Mesenchymal stem cell (in vitro differentiated cells and primary cell): Measurements from ENCODE around the gene USP17L10. TPM values are rescaled to one million over a fixed set of nuclear protein-coding genes. Genes with fewer than 3 reads are reported as not detected.
"Not testable (repeated sequence)": the region's sequence is repeated elsewhere in the genome, so short reads cannot be mapped to it uniquely, and the experiment has no call there.

ENCODE experiments used
- DNase-seq: peaks from one replicate; pipeline ENCODE4 v3.0.0-alpha.2; 2013
- H2AFZ ChIP-seq: one replicate; pipeline ENCODE4 v1.6.1; 2013; ENCODE audit warnings: low read depth, mild to moderate bottlenecking, control low read depth, inconsistent platforms, low read length, moderate library complexity
- H2AK5ac ChIP-seq: 2 replicates; pipeline ENCODE4 v1.6.1; 2013; ENCODE audit warnings: low read length, moderate library complexity, mild to moderate bottlenecking, inconsistent platforms; ENCODE audit not compliant: severe bottlenecking
- H2BK120ac ChIP-seq: one replicate; pipeline ENCODE4 v1.6.1; 2013; ENCODE audit warnings: low read depth, mild to moderate bottlenecking, inconsistent platforms, low read length, moderate library complexity
- H2BK12ac ChIP-seq, 2 experiments: one replicate each; pipeline ENCODE4 v1.6.1; 2013; ENCODE audit warnings: inconsistent platforms in 2 of 2, low read length in 2 of 2, mild to moderate bottlenecking in 2 of 2, moderate library complexity in 2 of 2, control low read depth in 1 of 2
- H2BK15ac ChIP-seq: one replicate; pipeline ENCODE4 v1.6.1; 2013; ENCODE audit warnings: mild to moderate bottlenecking, low read depth, inconsistent platforms; ENCODE audit not compliant: poor library complexity, severe bottlenecking
- H2BK5ac ChIP-seq: 2 replicates; pipeline ENCODE4 v1.6.1; 2013; ENCODE audit warnings: low read depth, mild to moderate bottlenecking, low read length, control low read depth, inconsistent platforms; ENCODE audit not compliant: poor library complexity, severe bottlenecking
- H3K14ac ChIP-seq, 2 experiments: one replicate each; pipeline ENCODE4 v1.6.1; 2013; ENCODE audit warnings: inconsistent platforms in 2 of 2, low read length in 2 of 2, control low read depth in 1 of 2, mild to moderate bottlenecking in 1 of 2, moderate library complexity in 1 of 2
- H3K18ac ChIP-seq, 2 experiments: one replicate each; pipeline ENCODE4 v1.6.1; 2013; ENCODE audit warnings: inconsistent platforms in 2 of 2, low read length in 2 of 2, control low read depth in 1 of 2, low read depth in 1 of 2, mild to moderate bottlenecking in 1 of 2
- H3K23ac ChIP-seq, 2 experiments: one replicate each; pipeline ENCODE4 v1.6.1; 2013; ENCODE audit warnings: inconsistent platforms in 2 of 2, low read length in 2 of 2, mild to moderate bottlenecking in 2 of 2, moderate library complexity in 2 of 2, control low read depth in 1 of 2
- H3K27ac ChIP-seq: 2 replicates; pipeline ENCODE4 v1.5.1; 2013; ENCODE audit warnings: mild to moderate bottlenecking, moderate library complexity, low read length, control low read depth, inconsistent platforms; ENCODE audit not compliant: poor library complexity, severe bottlenecking
- H3K27me3 ChIP-seq, 2 experiments: 2 replicates each; pipeline versions ENCODE4 v1.6.1 to v1.7.0; 2013; ENCODE audit warnings: low read length in 2 of 2, mild to moderate bottlenecking in 2 of 2, moderate library complexity in 2 of 2, control low read depth in 1 of 2, inconsistent platforms in 1 of 2; ENCODE audit not compliant: control insufficient read depth in 1 of 2, insufficient read depth in 1 of 2
- H3K36me3 ChIP-seq, 2 experiments: 2 replicates each; pipeline versions ENCODE4 v1.6.1 to v1.7.0; 2013; ENCODE audit warnings: low read length in 2 of 2, control low read depth in 1 of 2, inconsistent platforms in 1 of 2, low read depth in 1 of 2, mild to moderate bottlenecking in 1 of 2; ENCODE audit not compliant: insufficient read depth in 2 of 2, control insufficient read depth in 1 of 2
- H3K4ac ChIP-seq, 2 experiments: one replicate each; pipeline ENCODE4 v1.6.1; 2013; ENCODE audit warnings: inconsistent platforms in 2 of 2, low read length in 2 of 2, mild to moderate bottlenecking in 2 of 2, moderate library complexity in 2 of 2, control low read depth in 1 of 2, low read depth in 1 of 2
- H3K4me1 ChIP-seq: 2 replicates; pipeline ENCODE4 v1.6.1; 2013; ENCODE audit warnings: low read depth, low read length, control low read depth; ENCODE audit not compliant: control insufficient read depth, insufficient read depth
- H3K4me2 ChIP-seq: 2 replicates; pipeline ENCODE4 v1.6.1; 2013; ENCODE audit warnings: low read length, mild to moderate bottlenecking, inconsistent platforms; ENCODE audit not compliant: poor library complexity, severe bottlenecking
- H3K4me3 ChIP-seq, 2 experiments: 2 replicates each; pipeline versions ENCODE4 v1.5.1 to v1.7.0; 2013; ENCODE audit warnings: low read length in 2 of 2, mild to moderate bottlenecking in 2 of 2, control low read depth in 1 of 2, low read depth in 1 of 2; ENCODE audit not compliant: insufficient read depth in 1 of 2
- H3K79me1 ChIP-seq: replicated peaks from 2 replicates; pipeline ENCODE4 v1.6.1; 2013; ENCODE audit warnings: mild to moderate bottlenecking, control low read depth, low read length, inconsistent platforms; ENCODE audit not compliant: poor library complexity, severe bottlenecking
- H3K9ac ChIP-seq: 2 replicates; pipeline ENCODE4 v1.7.0; 2013; ENCODE audit warnings: mild to moderate bottlenecking, low read length, moderate library complexity
- H3K9me3 ChIP-seq: 2 replicates; pipeline ENCODE4 v1.7.0; 2013; ENCODE audit warnings: mild to moderate bottlenecking, low read length; ENCODE audit not compliant: control insufficient read depth
- H4K8ac ChIP-seq: one replicate; pipeline ENCODE4 v1.6.1; 2013; ENCODE audit warnings: inconsistent platforms, mild to moderate bottlenecking, low read length, moderate library complexity
- H4K91ac ChIP-seq: one replicate; pipeline ENCODE4 v1.6.1; 2013; ENCODE audit warnings: mild to moderate bottlenecking, low read length, inconsistent platforms
- WGBS: methylation state at CpG from one replicate; pipeline ENCODE4 v1.1.7; 2013; ENCODE audit warnings: mixed read lengths; 5-methylcytosine and 5-hydroxymethylcytosine counted together
- polyA plus RNA-seq, 2 experiments: library from polyadenylated mRNA; stranded (reverse); fragments of 200-250 nt; gene quantifications; one replicate each; pipeline ENCODE4 v1.2.3, GENCODE V29; 2013

Gene USP17L10
- not detected for polyA plus RNA-seq (2013, experiment 1 of 2)
- polyA plus RNA-seq (2013, experiment 2 of 2): not detected

GRCh38 chr4:9210357-9210756, at the start of gene USP17L10:
Gene USP17L10, plus strand, starts transcription at chr4:9210657. Its CDS starts 0 bp downstream, at chr4:9210657.
- not testable (repeated sequence) for H2BK12ac ChIP-seq, H3K27me3 ChIP-seq, H2BK15ac ChIP-seq, H3K4ac ChIP-seq, H3K14ac ChIP-seq, H3K36me3 ChIP-seq, H2BK5ac ChIP-seq, H3K79me1 ChIP-seq, H3K4me3 ChIP-seq, H4K91ac ChIP-seq, H4K8ac ChIP-seq, H2AFZ ChIP-seq, DNase-seq, H3K9ac ChIP-seq, H3K27ac ChIP-seq, H2BK120ac ChIP-seq, H2AK5ac ChIP-seq, H3K4me1 ChIP-seq, H3K23ac ChIP-seq, H3K18ac ChIP-seq, H3K4me2 ChIP-seq, H3K9me3 ChIP-seq
- 100% methylated on average over 1 of the region's 13 CpGs for WGBS

- not testable (repeated sequence) for H3K27ac ChIP-seq, H2BK15ac ChIP-seq, H2BK120ac ChIP-seq, H3K23ac ChIP-seq, H2BK12ac ChIP-seq, H2BK5ac ChIP-seq, H3K79me1 ChIP-seq, H4K8ac ChIP-seq, H3K9me3 ChIP-seq, H3K36me3 ChIP-seq, H3K14ac ChIP-seq, H3K4me1 ChIP-seq, H3K4me2 ChIP-seq, H3K27me3 ChIP-seq, H4K91ac ChIP-seq, H3K4ac ChIP-seq, H3K4me3 ChIP-seq, H3K18ac ChIP-seq, H2AK5ac ChIP-seq, DNase-seq, H3K9ac ChIP-seq, H2AFZ ChIP-seq
- WGBS: 71% methylated on average over 2 of the region's 8 CpGs
These were observed 44.5 kb upstream of the USP17L10 start for GRCh38 chr4:9165990-9166389.

GRCh38 chr4:9169791-9170459, 40.5 kb upstream of the USP17L10 start, which contains the start of gene FAM90A26:
Gene FAM90A26, plus strand, starts transcription at chr4:9170409. Its CDS starts 2,764 bp downstream, at chr4:9173173.
- not testable (repeated sequence) for H4K8ac ChIP-seq, H4K91ac ChIP-seq, H3K4me3 ChIP-seq, H2AK5ac ChIP-seq, H3K9me3 ChIP-seq, H2BK120ac ChIP-seq, H2BK15ac ChIP-seq, H3K9ac ChIP-seq, H3K27me3 ChIP-seq, H3K4me2 ChIP-seq, H3K4ac ChIP-seq, DNase-seq, H3K36me3 ChIP-seq, H2BK12ac ChIP-seq, H2BK5ac ChIP-seq, H3K27ac ChIP-seq, H3K18ac ChIP-seq, H3K23ac ChIP-seq, H3K79me1 ChIP-seq, H3K14ac ChIP-seq, H2AFZ ChIP-seq, H3K4me1 ChIP-seq
- WGBS: 59% methylated on average over 6 of the region's 11 CpGs

GRCh38 chr4:9214701-9215100, 4.2 kb downstream of the USP17L10 start:
- not testable (repeated sequence) for H3K4me2 ChIP-seq, H3K23ac ChIP-seq, DNase-seq, H3K4me3 ChIP-seq, H2AK5ac ChIP-seq, H3K27ac ChIP-seq, H3K4me1 ChIP-seq, H3K9ac ChIP-seq, H3K27me3 ChIP-seq, H3K36me3 ChIP-seq, H2BK12ac ChIP-seq, H3K18ac ChIP-seq, H2BK15ac ChIP-seq, H4K8ac ChIP-seq, H3K9me3 ChIP-seq, H2AFZ ChIP-seq, H3K14ac ChIP-seq, H4K91ac ChIP-seq, H2BK120ac ChIP-seq, H3K4ac ChIP-seq, H3K79me1 ChIP-seq, H2BK5ac ChIP-seq
- WGBS: 92% methylated on average over 8 of the region's 14 CpGs
